Keratinocyte (primary cell): Measurements from ENCODE around the gene GDF9. TPM values are rescaled to one million over a fixed set of nuclear protein-coding genes. Genes with fewer than 3 reads are reported as not detected.

Source experiments
- DNase-seq: peaks from one replicate; pipeline ENCODE4 v3.0.0-alpha.2; 2011; ENCODE audit warnings: low read depth, missing footprints, low spot score
- FAIRE-seq: peaks from 2 replicates; lab custom pipeline; 2011; peaks lifted over from hg19 to GRCh38; lab: Jason Lieb, UNC
- H2AFZ ChIP-seq: 2 replicates; pipeline ENCODE4 v1.6.0; 2012; ENCODE audit warnings: low read length, control low read depth, inconsistent platforms; ENCODE audit not compliant: control insufficient read depth
- H3K27ac ChIP-seq: 2 replicates; pipeline ENCODE4 v1.5.1; 2011; ENCODE audit warnings: low read length; ENCODE audit not compliant: control insufficient read depth, insufficient read depth
- H3K27me3 ChIP-seq: 3 replicates; pipeline ENCODE4 v1.6.0; 2011; ENCODE audit warnings: low read length; ENCODE audit not compliant: control insufficient read depth, insufficient read depth; ENCODE audit errors: extremely low read depth
- H3K36me3 ChIP-seq, 2 experiments: 2 replicates in 1 of 2; 3 replicates in 1 of 2; pipeline ENCODE4 v1.5.1; 2011; ENCODE audit warnings: low read length in 2 of 2, mild to moderate bottlenecking in 1 of 2; ENCODE audit not compliant: control insufficient read depth in 2 of 2, insufficient read depth in 2 of 2; ENCODE audit errors: extremely low read depth in 1 of 2
- H3K4me1 ChIP-seq: 3 replicates; pipeline ENCODE4 v1.5.1; 2011; ENCODE audit warnings: low read length; ENCODE audit not compliant: control insufficient read depth, insufficient read depth; ENCODE audit errors: extremely low read depth
- H3K4me2 ChIP-seq: 3 replicates; pipeline ENCODE4 v1.6.0; 2011; ENCODE audit warnings: low read depth, low read length; ENCODE audit not compliant: control insufficient read depth, insufficient read depth; ENCODE audit errors: extremely low read depth
- H3K4me3 ChIP-seq, 3 experiments: fragments of 200-600 bp in 1 of 3; sonication (generic) in 1 of 3; 2 replicates in 2 of 3; 3 replicates in 1 of 3; pipeline ENCODE4 v1.5.1; 2011 to 2016; ENCODE audit warnings: low read length in 3 of 3, mild to moderate bottlenecking in 3 of 3, control low read depth in 2 of 3, inconsistent platforms in 1 of 3, low read depth in 1 of 3, mixed read lengths in 1 of 3, mixed run types in 1 of 3, moderate library complexity in 1 of 3; ENCODE audit not compliant: control insufficient read depth in 2 of 3, insufficient read depth in 2 of 3; ENCODE audit errors: extremely low read depth in 1 of 3
- H3K79me2 ChIP-seq: 2 replicates; pipeline ENCODE4 v1.6.0; 2012; ENCODE audit warnings: low read length; ENCODE audit not compliant: control insufficient read depth, insufficient read depth
- H3K9ac ChIP-seq: 3 replicates; pipeline ENCODE4 v1.6.0; 2011; ENCODE audit warnings: low read length; ENCODE audit not compliant: control insufficient read depth, insufficient read depth; ENCODE audit errors: extremely low read depth
- H3K9me1 ChIP-seq: 3 replicates; pipeline ENCODE4 v1.6.0; 2011; ENCODE audit warnings: low read length; ENCODE audit not compliant: control insufficient read depth, insufficient read depth; ENCODE audit errors: extremely low read depth
- H3K9me3 ChIP-seq: 2 replicates; pipeline ENCODE4 v1.5.1; 2012; ENCODE audit warnings: low read depth, low read length; ENCODE audit not compliant: control insufficient read depth
- H4K20me1 ChIP-seq: 3 replicates; pipeline ENCODE4 v1.6.0; 2011; ENCODE audit warnings: low read length; ENCODE audit not compliant: control insufficient read depth, insufficient read depth; ENCODE audit errors: extremely low read depth
- CTCF ChIP-seq, 3 experiments: IDR thresholded peaks in 1 of 3; conservative IDR thresholded peaks in 1 of 3; optimal IDR thresholded peaks in 1 of 3; 2 replicates in 2 of 3; 3 replicates in 1 of 3; pipeline versions ENCODE3 to v1.5.1; 2011; ENCODE audit warnings: low read length in 3 of 3, mild to moderate bottlenecking in 3 of 3, moderate library complexity in 2 of 3, control low read depth in 1 of 3, inconsistent platforms in 1 of 3; ENCODE audit not compliant: insufficient read depth in 2 of 3; ENCODE audit errors: extremely low read depth in 1 of 3
- EZH2 ChIP-seq: IDR thresholded peaks from one replicate; pipeline ENCODE4 v1.6.1; 2012; ENCODE audit warnings: inconsistent platforms, mild to moderate bottlenecking, low read length, moderate library complexity
- dilution Hi-C: fragments of 300-500 bp; cut with MboI; formaldehyde crosslinking; loops from one replicate; pipeline ENCODE4 v1.7.0; 2020; ENCODE audit warnings: low sequenced_read_pairs; ENCODE audit not compliant: extremely low pct_ligation_motif_present
- polyA plus RNA-seq, 5 experiments: library from polyadenylated mRNA; depleted of rRNA in 3 of 5; stranded (reverse) in 3 of 5; stranded (forward) in 1 of 5; unstranded in 1 of 5; fragments of >200 nt; gene quantifications; 1 replicate in 1 of 5; 2 replicates in 3 of 5; 3 replicates in 1 of 5; pipeline versions ENCODE4 v1.2.1 to v1.2.3, GENCODE V29; 2011 to 2012; ENCODE audit warnings: missing spikeins in 2 of 5, low read depth in 1 of 5, low replicate concordance in 1 of 5

The GDF9 gene
- polyA plus RNA-seq, 1 donor (not counting 4 experiments of a cell fraction or from before 2014, with no cell fraction given): 0.21 TPM

- no peak for TF ChIP-seq CTCF (optimal IDR thresholded peaks at IDR 0.05 in 1 of 3, IDR thresholded peaks at IDR 0.05 in 1 of 3, conservative IDR thresholded peaks at IDR 0.05 in 1 of 3; ENCODE audit: extremely low read depth in 1 of 3, insufficient read depth in 2 of 3, low read length in 3 of 3)
- H2AFZ ChIP-seq: no peak overlapping the region
- H3K27me3 ChIP-seq: no peaks in the 10 kb centered on the region
- no peaks in the 10 kb centered on the region for H3K9me3 ChIP-seq
- dilution Hi-C loops: no loop called here
- no peak overlapping the region for H3K27ac ChIP-seq
- no peaks in the 10 kb centered on the region for H4K20me1 ChIP-seq
- peaks cover 12% of the 10 kb centered on the region for H3K4me1 ChIP-seq
- H3K9ac ChIP-seq: no peak overlapping the region
- H3K36me3 ChIP-seq: no peaks in the 10 kb centered on the region
- no peak overlapping the region for H3K4me3 ChIP-seq
- H3K9me1 ChIP-seq: no peaks in the 10 kb centered on the region
- no peak for DNase-seq
- FAIRE-seq: no peak
- H3K4me2 ChIP-seq: no peak overlapping the region
- H3K79me2 ChIP-seq: no peaks in the 10 kb centered on the region
Measured at GRCh38 chr5:132836852-132837251, 29.4 kb downstream of the GDF9 start.

DNA sequence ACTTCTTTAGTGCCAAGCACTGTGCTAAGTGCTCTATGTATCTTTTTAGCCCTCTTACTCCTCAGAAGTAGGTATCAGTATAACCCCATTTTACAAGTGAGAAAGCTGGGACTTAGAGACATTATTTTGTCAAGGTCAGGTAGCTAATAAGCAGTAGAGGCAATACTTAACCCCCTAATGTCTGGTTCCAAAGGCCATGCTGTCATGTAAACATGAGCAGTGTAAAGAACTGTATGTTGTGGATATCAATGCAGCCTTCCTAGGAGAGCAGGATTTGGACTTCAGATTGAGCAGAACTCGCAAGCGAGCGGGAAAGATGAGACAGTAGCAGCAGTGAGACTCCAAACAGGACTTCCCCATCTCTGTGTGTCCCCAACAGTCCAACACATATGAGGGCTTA, 32.2 kb downstream of the GDF9 start:
- Histone ChIP-seq H3K9me1 (no peaks in the 10 kb centered on the region), H3K4me1 (no peaks in the 10 kb centered on the region), H2AFZ (no peak overlapping the region), H4K20me1 (no peaks in the 10 kb centered on the region), H3K79me2 (no peaks in the 10 kb centered on the region), H3K4me3 (no peak overlapping the region), H3K27ac (no peak overlapping the region), H3K36me3 (no peaks in the 10 kb centered on the region), H3K9ac (no peak overlapping the region), H3K9me3 (no peaks in the 10 kb centered on the region), H3K27me3 (peaks cover 4% of the 10 kb centered on the region), H3K4me2 (no peak overlapping the region)
- dilution Hi-C loops: no loop called here
- TF ChIP-seq CTCF (optimal IDR thresholded peaks at IDR 0.05 in 1 of 3, IDR thresholded peaks at IDR 0.05 in 1 of 3, conservative IDR thresholded peaks at IDR 0.05 in 1 of 3; ENCODE audit: extremely low read depth in 1 of 3, insufficient read depth in 2 of 3, low read length in 3 of 3) (no peak), EZH2 (no peak)
- DNase-seq (no peak), FAIRE-seq (no peak)
